GM19328 (cell line): ENCODE measurements around the gene ARHGAP24.
"Not testable (repeated sequence)": the region's sequence is repeated elsewhere in the genome, so short reads cannot be mapped to it uniquely, and the experiment has no call there.

Experiments
- ATAC-seq: cut with Tn5 transposase; IDR thresholded peaks from one replicate; pipeline ENCODE4 v1.9.1; 2021; ENCODE audit warnings: mild to moderate bottlenecking, moderate library complexity; ENCODE audit not compliant: unreplicated experiment

ARHGAP24 gene

GRCh38 chr4:85798012-85798770 is 323.2 kb downstream of the ARHGAP24 start:
- ATAC-seq, result no peak

GRCh38 chr4:85803856-85804255 is 328.9 kb downstream of the ARHGAP24 start:
- no peak for ATAC-seq

- ATAC-seq, result no peak
Measured at GRCh38 chr4:85805891-85806290, 330.9 kb downstream of the ARHGAP24 start.

- no peak for ATAC-seq
Measured at GRCh38 chr4:85806334-85806733, 331.4 kb downstream of the ARHGAP24 start.

GRCh38 chr4:85807247-85807950 is 332.4 kb downstream of the ARHGAP24 start:
- no peak for ATAC-seq

- no peak for ATAC-seq
Measured at GRCh38 chr4:85808104-85808503, 333.2 kb downstream of the ARHGAP24 start.

GRCh38 chr4:85808864-85809263 is 333.9 kb downstream of the ARHGAP24 start:
- ATAC-seq, result no peak

- ATAC-seq, result no peak
Measured at GRCh38 chr4:85812776-85813175, 337.8 kb downstream of the ARHGAP24 start.

- no peak for ATAC-seq
Measured at GRCh38 chr4:85815796-85816459, 341.0 kb downstream of the ARHGAP24 start.

GRCh38 chr4:85818700-85819099 is 343.8 kb downstream of the ARHGAP24 start:
- no peak for ATAC-seq

- ATAC-seq, result not testable (repeated sequence)
Measured at GRCh38 chr4:85820101-85820500, 345.2 kb downstream of the ARHGAP24 start.

GRCh38 chr4:85821688-85822455 is 346.9 kb downstream of the ARHGAP24 start:
- ATAC-seq, result no peak

GRCh38 chr4:85823295-85823694 is 348.3 kb downstream of the ARHGAP24 start:
- no peak for ATAC-seq

GRCh38 chr4:85824166-85824945 is 349.4 kb downstream of the ARHGAP24 start:
- ATAC-seq, result no peak

- no peak for ATAC-seq
Measured at GRCh38 chr4:85826060-85826678, 351.2 kb downstream of the ARHGAP24 start.

GRCh38 chr4:85828027-85828890 is 353.3 kb downstream of the ARHGAP24 start:
- ATAC-seq, result no peak

- ATAC-seq, result no peak
Measured at GRCh38 chr4:85829276-85830051, 354.5 kb downstream of the ARHGAP24 start.

- ATAC-seq, result no peak
Measured at GRCh38 chr4:85831647-85832046, 356.7 kb downstream of the ARHGAP24 start.
